ENCODE data around the gene LRRC4B. TPM values are rescaled to one million over a fixed set of nuclear protein-coding genes. Genes with fewer than 3 reads are reported as not detected.
"Not testable (repeated sequence)": the region's sequence is repeated elsewhere in the genome, so short reads cannot be mapped to it uniquely, and the experiment has no call there.

Gene LRRC4B
- total and polyA plus RNA-seq, 2 of the 13 experiments (the other 11 are each of a cell fraction or from before 2014, with no cell fraction given) = not detected

DNA sequence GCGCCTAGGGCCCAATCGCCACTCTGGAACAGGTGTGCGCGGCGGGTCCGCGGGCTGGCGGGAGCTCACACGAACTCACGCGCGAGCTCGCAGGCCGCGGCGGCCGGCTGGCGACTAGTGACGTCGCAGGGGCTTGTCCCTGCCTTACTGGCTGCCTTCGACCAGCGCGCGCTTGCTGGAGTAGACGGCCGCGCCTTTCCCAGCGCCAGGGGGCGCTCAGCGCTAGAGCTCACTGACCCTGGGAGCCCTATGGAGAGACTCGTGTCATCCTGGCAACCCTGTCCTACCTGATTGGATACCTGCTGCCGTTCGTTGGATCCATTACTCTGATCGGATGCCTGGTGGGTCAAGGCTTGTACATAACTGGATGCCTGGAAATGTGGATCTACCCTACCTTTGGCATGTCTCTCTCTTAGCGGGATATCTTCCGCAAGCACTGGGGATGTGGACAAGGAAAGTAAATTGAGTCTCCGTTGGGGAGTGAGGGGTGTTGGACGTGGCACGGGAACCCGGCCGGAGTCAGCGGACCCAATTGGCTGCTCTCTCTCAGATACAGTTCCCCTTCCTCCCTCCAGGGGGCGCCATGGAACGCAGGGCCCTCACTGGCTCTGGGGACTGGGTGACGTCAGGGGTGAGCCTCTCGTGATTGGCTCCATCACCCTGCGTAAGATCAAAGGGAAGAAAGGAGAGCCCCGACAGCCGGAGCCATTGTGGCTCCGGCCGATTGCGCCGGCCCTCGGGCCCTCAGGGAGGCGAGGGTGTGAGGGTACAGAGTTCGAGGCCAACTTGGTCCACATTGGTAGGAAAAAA is 36.2 kb upstream of the LRRC4B start:
- H3K9ac ChIP-seq (ENCODE audit: insufficient read depth, low read depth, low read length); H3K4me2 ChIP-seq (ENCODE audit: low read depth, low read length); POLR2A ChIA-PET; H3K79me2 ChIP-seq (ENCODE audit: insufficient read depth, low read length); H2AFZ ChIP-seq (ENCODE audit: low read length); H3K4me1 ChIP-seq (ENCODE audit: insufficient read depth, low read length); DNase-seq (ENCODE audit: low spot score); H4K20me1 ChIP-seq (ENCODE audit: insufficient read depth, low read length); intact Hi-C loops (cut with micrococcal nuclease; ENCODE audit: unreplicated experiment); H3K4me3 ChIP-seq (replicated peaks in 1 of 3; ENCODE audit: insufficient read depth in 1 of 3, low read depth in 2 of 3, low read length in 3 of 3); H3K36me3 ChIP-seq (replicated peaks in 1 of 2; ENCODE audit: control insufficient read depth in 1 of 2, insufficient read depth in 2 of 2, low read length in 2 of 2); BruUV-seq (replicated peaks); FAIRE-seq; CTCF ChIA-PET (ENCODE audit: low intra/inter-chr PET ratio, low total read pairs); H3K9me3 ChIP-seq (ENCODE audit: low read length); H3K27ac ChIP-seq (ENCODE audit: extremely low read length, insufficient read depth, low read length): not testable (repeated sequence)
- ATAC-seq = peak; percentile 50; the same call in 2 of the 3 replicates
- TF ChIP-seq NFYB (CRISPR knock-in tag; IDR thresholded peaks at IDR 0.05) (0 out of 2 replicates have a peak, but pooled peaks have one; percentile 15), NFYC (CRISPR knock-in tag; IDR thresholded peaks at IDR 0.05) (peak; percentile 27; the same call in 1 of the 2 replicates)
- TF ChIP-seq, protein P1, sequence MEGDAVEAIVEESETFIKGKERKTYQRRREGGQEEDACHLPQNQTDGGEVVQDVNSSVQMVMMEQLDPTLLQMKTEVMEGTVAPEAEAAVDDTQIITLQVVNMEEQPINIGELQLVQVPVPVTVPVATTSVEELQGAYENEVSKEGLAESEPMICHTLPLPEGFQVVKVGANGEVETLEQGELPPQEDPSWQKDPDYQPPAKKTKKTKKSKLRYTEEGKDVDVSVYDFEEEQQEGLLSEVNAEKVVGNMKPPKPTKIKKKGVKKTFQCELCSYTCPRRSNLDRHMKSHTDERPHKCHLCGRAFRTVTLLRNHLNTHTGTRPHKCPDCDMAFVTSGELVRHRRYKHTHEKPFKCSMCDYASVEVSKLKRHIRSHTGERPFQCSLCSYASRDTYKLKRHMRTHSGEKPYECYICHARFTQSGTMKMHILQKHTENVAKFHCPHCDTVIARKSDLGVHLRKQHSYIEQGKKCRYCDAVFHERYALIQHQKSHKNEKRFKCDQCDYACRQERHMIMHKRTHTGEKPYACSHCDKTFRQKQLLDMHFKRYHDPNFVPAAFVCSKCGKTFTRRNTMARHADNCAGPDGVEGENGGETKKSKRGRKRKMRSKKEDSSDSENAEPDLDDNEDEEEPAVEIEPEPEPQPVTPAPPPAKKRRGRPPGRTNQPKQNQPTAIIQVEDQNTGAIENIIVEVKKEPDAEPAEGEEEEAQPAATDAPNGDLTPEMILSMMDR (CRISPR knock-in tag; IDR thresholded peaks at IDR 0.05) = 0 out of 2 replicates have a peak, but pooled peaks have one; percentile 22
- H3K27me3 ChIP-seq (ENCODE audit: control insufficient read depth in 1 of 2, insufficient read depth in 2 of 2, low read length in 2 of 2) = peaks cover 1 to 17% of the 10 kb centered on the region in 2 experiments; a peak in 2 of 5 replicates
- 85% methylated on average over 34 of the region's 56 CpGs for WGBS (ENCODE audit: low lambda C conversion rate)
- in situ Hi-C loops (cut with HindIII; ENCODE audit: extremely low pct_ligation_motif_present, low pct_unique_long_range_greater_than_20kb) = loop anchor here (10.0 kb wide), 1 partner anchor 180 kb away; no protein-coding TSS in a partner anchor

DNA sequence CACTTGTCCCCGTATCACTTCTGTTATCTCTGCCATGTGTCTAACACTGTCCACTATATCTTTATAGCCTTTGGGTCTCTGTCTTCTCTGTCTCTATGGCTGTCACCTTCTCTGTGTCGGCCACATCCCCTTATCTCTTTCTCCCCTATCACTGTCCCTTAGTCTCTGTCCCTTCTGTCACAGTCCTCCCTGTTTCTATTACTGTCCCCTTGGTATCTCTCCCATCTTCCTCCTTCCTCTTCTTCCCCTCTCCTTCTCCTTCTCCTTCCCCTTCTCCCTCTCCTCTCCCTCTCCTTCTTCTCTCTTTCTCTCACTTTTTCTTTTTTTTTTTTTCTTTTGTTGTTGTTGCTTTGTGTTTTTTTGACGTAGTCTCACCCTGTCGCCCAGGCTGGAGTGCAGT is 34.7 kb upstream of the LRRC4B start:
- in situ Hi-C loops (cut with HindIII; ENCODE audit: extremely low pct_ligation_motif_present, low pct_unique_long_range_greater_than_20kb) = loop anchor here (10.0 kb wide), 1 partner anchor 182 kb away; no protein-coding TSS in a partner anchor
- intact Hi-C loops (cut with micrococcal nuclease; ENCODE audit: unreplicated experiment) = no loop called here
- peaks cover 1 to 22% of the 10 kb centered on the region in 2 experiments; a peak in 2 of 5 replicates for H3K27me3 ChIP-seq (ENCODE audit: control insufficient read depth in 1 of 2, insufficient read depth in 2 of 2, low read length in 2 of 2)
- WGBS (ENCODE audit: low lambda C conversion rate) = 14% methylated on average over 4 of the region's 4 CpGs
- ATAC-seq (no peak), FAIRE-seq (no peak), DNase-seq (ENCODE audit: low spot score) (no peak)
- no peaks in the 10 kb centered on the region for H3K4me1 ChIP-seq (ENCODE audit: insufficient read depth, low read length)
- H3K4me2 ChIP-seq (ENCODE audit: low read depth, low read length) = no peak overlapping the region
- ChIA-PET POLR2A (no interaction called here), CTCF (ENCODE audit: low intra/inter-chr PET ratio, low total read pairs) (no interaction called here)
- H3K79me2 ChIP-seq (ENCODE audit: insufficient read depth, low read length) = no peaks in the 10 kb centered on the region
- no peaks in the 10 kb centered on the region for H3K9me3 ChIP-seq (ENCODE audit: low read length)
- no peaks in the 10 kb centered on the region for H3K36me3 ChIP-seq (replicated peaks in 1 of 2; ENCODE audit: control insufficient read depth in 1 of 2, insufficient read depth in 2 of 2, low read length in 2 of 2)
- no peak overlapping the region for H3K9ac ChIP-seq (ENCODE audit: insufficient read depth, low read depth, low read length)
- H4K20me1 ChIP-seq (ENCODE audit: insufficient read depth, low read length) = no peaks in the 10 kb centered on the region
- no peak overlapping the region for H3K27ac ChIP-seq (ENCODE audit: extremely low read length, insufficient read depth, low read length)
- no peak overlapping the region for H2AFZ ChIP-seq (ENCODE audit: low read length)
- H3K4me3 ChIP-seq (replicated peaks in 1 of 3; ENCODE audit: insufficient read depth in 1 of 3, low read depth in 2 of 3, low read length in 3 of 3) = no peak overlapping the region
- BruUV-seq (replicated peaks) = no TSS peak
- no peak for TF ChIP-seq TCF7 (IDR thresholded peaks at IDR 0.05; ENCODE audit: low read depth)
- TF ChIP-seq, protein P2, sequence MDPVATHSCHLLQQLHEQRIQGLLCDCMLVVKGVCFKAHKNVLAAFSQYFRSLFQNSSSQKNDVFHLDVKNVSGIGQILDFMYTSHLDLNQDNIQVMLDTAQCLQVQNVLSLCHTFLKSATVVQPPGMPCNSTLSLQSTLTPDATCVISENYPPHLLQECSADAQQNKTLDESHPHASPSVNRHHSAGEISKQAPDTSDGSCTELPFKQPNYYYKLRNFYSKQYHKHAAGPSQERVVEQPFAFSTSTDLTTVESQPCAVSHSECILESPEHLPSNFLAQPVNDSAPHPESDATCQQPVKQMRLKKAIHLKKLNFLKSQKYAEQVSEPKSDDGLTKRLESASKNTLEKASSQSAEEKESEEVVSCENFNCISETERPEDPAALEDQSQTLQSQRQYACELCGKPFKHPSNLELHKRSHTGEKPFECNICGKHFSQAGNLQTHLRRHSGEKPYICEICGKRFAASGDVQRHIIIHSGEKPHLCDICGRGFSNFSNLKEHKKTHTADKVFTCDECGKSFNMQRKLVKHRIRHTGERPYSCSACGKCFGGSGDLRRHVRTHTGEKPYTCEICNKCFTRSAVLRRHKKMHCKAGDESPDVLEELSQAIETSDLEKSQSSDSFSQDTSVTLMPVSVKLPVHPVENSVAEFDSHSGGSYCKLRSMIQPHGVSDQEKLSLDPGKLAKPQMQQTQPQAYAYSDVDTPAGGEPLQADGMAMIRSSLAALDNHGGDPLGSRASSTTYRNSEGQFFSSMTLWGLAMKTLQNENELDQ (CRISPR knock-in tag; IDR thresholded peaks at IDR 0.05; ENCODE audit: borderline replicate concordance) = no peak
- TF ChIP-seq, protein P3, sequence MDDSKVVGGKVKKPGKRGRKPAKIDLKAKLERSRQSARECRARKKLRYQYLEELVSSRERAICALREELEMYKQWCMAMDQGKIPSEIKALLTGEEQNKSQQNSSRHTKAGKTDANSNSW (CRISPR knock-in tag; IDR thresholded peaks at IDR 0.05; ENCODE audit: borderline replicate concordance) = no peak
- TF ChIP-seq, protein P4, sequence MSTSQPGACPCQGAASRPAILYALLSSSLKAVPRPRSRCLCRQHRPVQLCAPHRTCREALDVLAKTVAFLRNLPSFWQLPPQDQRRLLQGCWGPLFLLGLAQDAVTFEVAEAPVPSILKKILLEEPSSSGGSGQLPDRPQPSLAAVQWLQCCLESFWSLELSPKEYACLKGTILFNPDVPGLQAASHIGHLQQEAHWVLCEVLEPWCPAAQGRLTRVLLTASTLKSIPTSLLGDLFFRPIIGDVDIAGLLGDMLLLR (CRISPR knock-in tag; IDR thresholded peaks at IDR 0.05) = no peak

Data from HepG2 (cell line).